ENCODE measurements around the gene IL17RA. TPM values are rescaled to one million over a fixed set of nuclear protein-coding genes. Genes with fewer than 3 reads are reported as not detected.

The IL17RA gene
- total RNA-seq, 1 experiment from 2014 or later = 11.7 TPM

- intact Hi-C loops (cut with micrococcal nuclease; ENCODE audit: unreplicated experiment) (loop anchor here (10.0 kb wide), 1 partner anchor 428 kb away; no protein-coding TSS in a partner anchor), in situ Hi-C loops (cut with HindIII; ENCODE audit: low pct_unique_long_range_greater_than_20kb, low sequenced_read_pairs) (no loop called here)
- ATAC-seq (no peak), DNase-seq (ENCODE audit: low read depth, low spot score) (no peak)
- no TSS peak for BruUV-seq (replicated peaks)
- POLR2A ChIA-PET = no interaction called here
- TF ChIP-seq TCF7L2 (IDR thresholded peaks at IDR 0.05; ENCODE audit: low read depth, low read length) (no peak), POLR2AphosphoS5 (IDR thresholded peaks at IDR 0.05; ENCODE audit: low read depth, low read length) (no peak), REST (IDR thresholded peaks at IDR 0.05; ENCODE audit: insufficient read depth in 1 of 2, low read depth in 2 of 2, low read length in 1 of 2) (no peak), SIN3A (IDR thresholded peaks at IDR 0.05; ENCODE audit: borderline replicate concordance, insufficient read depth, low read depth, low read length) (no peak)
- TF ChIP-seq, protein P1, sequence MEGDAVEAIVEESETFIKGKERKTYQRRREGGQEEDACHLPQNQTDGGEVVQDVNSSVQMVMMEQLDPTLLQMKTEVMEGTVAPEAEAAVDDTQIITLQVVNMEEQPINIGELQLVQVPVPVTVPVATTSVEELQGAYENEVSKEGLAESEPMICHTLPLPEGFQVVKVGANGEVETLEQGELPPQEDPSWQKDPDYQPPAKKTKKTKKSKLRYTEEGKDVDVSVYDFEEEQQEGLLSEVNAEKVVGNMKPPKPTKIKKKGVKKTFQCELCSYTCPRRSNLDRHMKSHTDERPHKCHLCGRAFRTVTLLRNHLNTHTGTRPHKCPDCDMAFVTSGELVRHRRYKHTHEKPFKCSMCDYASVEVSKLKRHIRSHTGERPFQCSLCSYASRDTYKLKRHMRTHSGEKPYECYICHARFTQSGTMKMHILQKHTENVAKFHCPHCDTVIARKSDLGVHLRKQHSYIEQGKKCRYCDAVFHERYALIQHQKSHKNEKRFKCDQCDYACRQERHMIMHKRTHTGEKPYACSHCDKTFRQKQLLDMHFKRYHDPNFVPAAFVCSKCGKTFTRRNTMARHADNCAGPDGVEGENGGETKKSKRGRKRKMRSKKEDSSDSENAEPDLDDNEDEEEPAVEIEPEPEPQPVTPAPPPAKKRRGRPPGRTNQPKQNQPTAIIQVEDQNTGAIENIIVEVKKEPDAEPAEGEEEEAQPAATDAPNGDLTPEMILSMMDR (IDR thresholded peaks at IDR 0.05) = no peak
- CTCF ChIA-PET = interaction anchor here (0.6 to 1.5 kb wide), 2 partner anchors 20 to 62 kb away, joined by 3 read pairs; no protein-coding TSS in a partner anchor
- H3K4me1 ChIP-seq (ENCODE audit: control insufficient read depth, insufficient read depth, low read length) = no peaks in the 10 kb centered on the region
- no peaks in the 10 kb centered on the region for H3K36me3 ChIP-seq (ENCODE audit: control insufficient read depth, insufficient read depth, low read length)
- H3K27ac ChIP-seq (ENCODE audit: low read length) = no peak overlapping the region
- no peaks in the 10 kb centered on the region for H3K27me3 ChIP-seq (ENCODE audit: control insufficient read depth, insufficient read depth, low read length)
- no peaks in the 10 kb centered on the region for H3K9me3 ChIP-seq (ENCODE audit: control insufficient read depth, insufficient read depth, low read depth, low read length)
- no peak overlapping the region for H3K4me3 ChIP-seq (ENCODE audit: low read depth in 2 of 2, low read length in 2 of 2)
These were observed 7.5 kb upstream of the IL17RA start for GRCh38 chr22:17077255-17077654.

DNA sequence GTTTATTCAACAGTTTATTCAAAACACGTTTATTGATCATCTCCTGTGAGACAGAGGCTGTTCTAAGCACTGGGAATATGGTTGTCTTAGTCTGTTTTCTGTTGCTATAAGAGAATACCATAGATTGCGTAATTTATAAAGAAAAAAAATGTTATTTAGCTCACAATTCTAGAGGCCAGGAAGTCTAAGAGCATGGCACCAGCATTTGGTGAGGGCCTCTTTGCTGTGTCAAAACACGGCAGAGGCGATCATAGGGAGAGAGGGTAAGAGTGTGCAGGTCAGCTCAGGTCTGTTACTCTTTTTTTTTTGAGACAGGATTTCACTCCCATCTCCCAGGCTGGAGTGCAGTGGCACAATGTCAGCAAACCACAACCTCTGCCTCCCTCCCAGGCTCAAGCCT, 5.2 kb upstream of the IL17RA start:
- CTCF ChIA-PET = no interaction called here
- TF ChIP-seq REST (IDR thresholded peaks at IDR 0.05; ENCODE audit: insufficient read depth in 1 of 2, low read depth in 2 of 2, low read length in 1 of 2) = no peak
- no peak for TF ChIP-seq SIN3A (IDR thresholded peaks at IDR 0.05; ENCODE audit: borderline replicate concordance, insufficient read depth, low read depth, low read length)
- no peak for TF ChIP-seq TCF7L2 (IDR thresholded peaks at IDR 0.05; ENCODE audit: low read depth, low read length)
- TF ChIP-seq, protein P1 (IDR thresholded peaks at IDR 0.05) = no peak
- no peak for TF ChIP-seq POLR2AphosphoS5 (IDR thresholded peaks at IDR 0.05; ENCODE audit: low read depth, low read length)
- Histone ChIP-seq H3K4me3 (ENCODE audit: low read depth in 2 of 2, low read length in 2 of 2) (no peak overlapping the region), H3K27ac (ENCODE audit: low read length) (no peak overlapping the region), H3K4me1 (ENCODE audit: control insufficient read depth, insufficient read depth, low read length) (peaks cover 5% of the 10 kb centered on the region), H3K27me3 (ENCODE audit: control insufficient read depth, insufficient read depth, low read length) (no peaks in the 10 kb centered on the region), H3K9me3 (ENCODE audit: control insufficient read depth, insufficient read depth, low read depth, low read length) (no peaks in the 10 kb centered on the region), H3K36me3 (ENCODE audit: control insufficient read depth, insufficient read depth, low read length) (no peaks in the 10 kb centered on the region)
- intact Hi-C loops (cut with micrococcal nuclease; ENCODE audit: unreplicated experiment) (loop anchor here (10.0 kb wide), 1 partner anchor 425 kb away; no protein-coding TSS in a partner anchor), in situ Hi-C loops (cut with HindIII; ENCODE audit: low pct_unique_long_range_greater_than_20kb, low sequenced_read_pairs) (no loop called here)
- no TSS peak for BruUV-seq (replicated peaks)
- POLR2A ChIA-PET = interaction anchor here (0.6 kb wide), 1 partner anchor 114 kb away, joined by 3 read pairs; no protein-coding TSS in a partner anchor
- DNase-seq (ENCODE audit: low read depth, low spot score) (no peak), ATAC-seq (no peak)

Data from Panc1 (cell line).